Loucy (cell line): ENCODE data around the gene MC2R.

Experiments used
- H2AFZ ChIP-seq: fragments of 200-600 bp; sonication (generic); 2 replicates; pipeline ENCODE4 v1.6.0; 2016; ENCODE audit warnings: antibody characterized with exemption, mild to moderate bottlenecking, low read length, moderate library complexity
- H3F3A ChIP-seq: fragments of 200-600 bp; 2 replicates; pipeline ENCODE4 v1.6.0; 2016; ENCODE audit warnings: antibody characterized with exemption, low read depth, mild to moderate bottlenecking
- H3K27me3 ChIP-seq: fragments of 200-600 bp; sonication (generic); 2 replicates; pipeline ENCODE4 v1.6.1; 2014; ENCODE audit warnings: low read length, mild to moderate bottlenecking; ENCODE audit not compliant: insufficient read depth, poor library complexity, severe bottlenecking
- H3K36me3 ChIP-seq: fragments of 200-600 bp; sonication (generic); 2 replicates; pipeline ENCODE4 v1.6.1; 2016; ENCODE audit warnings: low read length; ENCODE audit not compliant: insufficient read depth
- H3K4me1 ChIP-seq: fragments of 200-600 bp; sonication (generic); 2 replicates; pipeline ENCODE4 v1.5.1; 2014; ENCODE audit warnings: low read length, mild to moderate bottlenecking; ENCODE audit not compliant: insufficient read depth, poor library complexity, severe bottlenecking
- H3K4me2 ChIP-seq: fragments of 200-600 bp; sonication (generic); 2 replicates; pipeline ENCODE4 v1.6.0; 2014; ENCODE audit warnings: antibody characterized with exemption, low read length, low read depth, mild to moderate bottlenecking; ENCODE audit not compliant: poor library complexity, severe bottlenecking
- H3K4me3 ChIP-seq: fragments of 200-600 bp; sonication (generic); 2 replicates; pipeline ENCODE4 v1.5.1; 2014; ENCODE audit warnings: low read length, mild to moderate bottlenecking, mixed read lengths; ENCODE audit not compliant: poor library complexity, severe bottlenecking
- H3K79me2 ChIP-seq: fragments of 200-600 bp; sonication (generic); 2 replicates; pipeline ENCODE4 v1.6.1; 2014; ENCODE audit warnings: low read length; ENCODE audit not compliant: insufficient read depth
- H3K9ac ChIP-seq: fragments of 200-600 bp; sonication (generic); 2 replicates; pipeline ENCODE4 v1.6.0; 2014; ENCODE audit warnings: mild to moderate bottlenecking, low read depth, low read length, moderate library complexity; ENCODE audit not compliant: poor library complexity, severe bottlenecking
- H3K9me2 ChIP-seq: fragments of 200-600 bp; sonication (generic); replicated peaks from 2 replicates; pipeline ENCODE4 v1.6.1; 2016; ENCODE audit warnings: low read depth, low read length, mixed read lengths
- H3K9me3 ChIP-seq: fragments of 200-600 bp; sonication (generic); 2 replicates; pipeline ENCODE4 v1.6.1; 2014; ENCODE audit warnings: mild to moderate bottlenecking, antibody characterized with exemption, low read length, low read depth; ENCODE audit not compliant: insufficient read depth
- H4K20me1 ChIP-seq: fragments of 200-600 bp; sonication (generic); 2 replicates; pipeline ENCODE4 v1.6.0; 2014; ENCODE audit warnings: antibody characterized with exemption, low read length, mild to moderate bottlenecking; ENCODE audit not compliant: insufficient read depth, poor library complexity, severe bottlenecking
- EZH2phosphoT487 ChIP-seq: fragments of 200-600 bp; IDR thresholded peaks from 2 replicates; pipeline ENCODE4 v1.6.1; 2018; ENCODE audit warnings: antibody characterized with exemption, mild to moderate bottlenecking, moderate library complexity, borderline replicate concordance
- TF ChIP-seq, protein P1 (sequence below): fragments of 200-600 bp; sonication (generic); conservative IDR thresholded peaks from 2 replicates; pipeline ENCODE4 v1.5.1; 2014; ENCODE audit warnings: mild to moderate bottlenecking, antibody characterized with exemption, low read length

Gene MC2R

DNA sequence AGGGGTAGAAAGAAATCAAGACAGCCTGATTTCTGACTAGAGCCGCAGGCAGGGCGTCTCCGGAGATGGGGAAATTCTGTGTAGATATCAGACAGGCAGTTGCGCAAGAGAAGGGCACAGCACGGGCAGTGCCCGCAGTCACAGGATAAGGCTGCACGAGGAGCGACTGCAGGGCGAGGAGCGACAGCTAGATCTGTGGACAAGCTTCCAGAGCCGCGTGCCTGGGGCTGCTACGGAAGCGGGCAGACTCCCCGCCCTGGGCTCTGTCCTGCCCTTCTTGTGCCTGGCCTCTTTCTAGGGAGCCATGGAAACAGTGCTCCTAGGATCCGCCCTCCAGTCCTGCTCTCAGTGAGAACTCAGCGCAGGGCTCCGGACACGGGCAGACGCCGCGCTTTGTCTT, 78.8 kb downstream of the MC2R start:
- Histone ChIP-seq H3K9ac (no peak overlapping the region), H3K36me3 (no peaks in the 10 kb centered on the region), H3K4me2 (no peak overlapping the region), H3K79me2 (no peaks in the 10 kb centered on the region), H3K4me3 (no peak overlapping the region), H4K20me1 (no peaks in the 10 kb centered on the region), H2AFZ (no peak overlapping the region), H3K27me3 (peaks cover 10% of the 10 kb centered on the region), H3K9me3 (no peaks in the 10 kb centered on the region), H3F3A (no peaks in the 10 kb centered on the region), H3K4me1 (no peaks in the 10 kb centered on the region), H3K9me2 (no peaks in the 10 kb centered on the region)
- TF ChIP-seq, protein P1, sequence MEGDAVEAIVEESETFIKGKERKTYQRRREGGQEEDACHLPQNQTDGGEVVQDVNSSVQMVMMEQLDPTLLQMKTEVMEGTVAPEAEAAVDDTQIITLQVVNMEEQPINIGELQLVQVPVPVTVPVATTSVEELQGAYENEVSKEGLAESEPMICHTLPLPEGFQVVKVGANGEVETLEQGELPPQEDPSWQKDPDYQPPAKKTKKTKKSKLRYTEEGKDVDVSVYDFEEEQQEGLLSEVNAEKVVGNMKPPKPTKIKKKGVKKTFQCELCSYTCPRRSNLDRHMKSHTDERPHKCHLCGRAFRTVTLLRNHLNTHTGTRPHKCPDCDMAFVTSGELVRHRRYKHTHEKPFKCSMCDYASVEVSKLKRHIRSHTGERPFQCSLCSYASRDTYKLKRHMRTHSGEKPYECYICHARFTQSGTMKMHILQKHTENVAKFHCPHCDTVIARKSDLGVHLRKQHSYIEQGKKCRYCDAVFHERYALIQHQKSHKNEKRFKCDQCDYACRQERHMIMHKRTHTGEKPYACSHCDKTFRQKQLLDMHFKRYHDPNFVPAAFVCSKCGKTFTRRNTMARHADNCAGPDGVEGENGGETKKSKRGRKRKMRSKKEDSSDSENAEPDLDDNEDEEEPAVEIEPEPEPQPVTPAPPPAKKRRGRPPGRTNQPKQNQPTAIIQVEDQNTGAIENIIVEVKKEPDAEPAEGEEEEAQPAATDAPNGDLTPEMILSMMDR: no peak

DNA sequence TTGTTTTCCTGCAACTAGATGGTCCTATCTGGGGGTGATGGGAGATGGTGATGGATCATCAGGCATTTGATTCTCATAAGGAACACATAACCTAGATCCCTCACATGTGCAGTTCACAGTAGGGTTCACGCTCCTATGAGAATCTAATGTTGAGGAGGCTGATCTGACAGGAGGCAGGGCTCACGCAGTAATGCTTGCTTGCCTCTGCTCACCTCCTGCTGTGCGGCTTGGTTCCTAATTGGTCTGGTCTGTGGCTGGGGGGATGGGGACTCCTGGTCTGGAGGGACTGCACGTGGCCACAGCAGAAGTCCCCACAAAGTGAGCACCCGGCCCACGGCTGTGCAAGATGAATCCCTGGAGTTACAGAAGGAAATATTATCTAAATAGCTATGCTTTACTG, 80.1 kb downstream of the MC2R start:
- Histone ChIP-seq H3K36me3 (no peaks in the 10 kb centered on the region), H3K4me1 (no peaks in the 10 kb centered on the region), H3F3A (no peaks in the 10 kb centered on the region), H3K9ac (no peak overlapping the region), H3K27me3 (peaks cover 10% of the 10 kb centered on the region), H3K9me2 (no peaks in the 10 kb centered on the region), H4K20me1 (no peaks in the 10 kb centered on the region), H3K9me3 (no peaks in the 10 kb centered on the region), H2AFZ (no peak overlapping the region), H3K79me2 (no peaks in the 10 kb centered on the region), H3K4me2 (no peak overlapping the region), H3K4me3 (no peak overlapping the region)
- TF ChIP-seq, protein P1: no peak
- TF ChIP-seq EZH2phosphoT487: no peak

DNA sequence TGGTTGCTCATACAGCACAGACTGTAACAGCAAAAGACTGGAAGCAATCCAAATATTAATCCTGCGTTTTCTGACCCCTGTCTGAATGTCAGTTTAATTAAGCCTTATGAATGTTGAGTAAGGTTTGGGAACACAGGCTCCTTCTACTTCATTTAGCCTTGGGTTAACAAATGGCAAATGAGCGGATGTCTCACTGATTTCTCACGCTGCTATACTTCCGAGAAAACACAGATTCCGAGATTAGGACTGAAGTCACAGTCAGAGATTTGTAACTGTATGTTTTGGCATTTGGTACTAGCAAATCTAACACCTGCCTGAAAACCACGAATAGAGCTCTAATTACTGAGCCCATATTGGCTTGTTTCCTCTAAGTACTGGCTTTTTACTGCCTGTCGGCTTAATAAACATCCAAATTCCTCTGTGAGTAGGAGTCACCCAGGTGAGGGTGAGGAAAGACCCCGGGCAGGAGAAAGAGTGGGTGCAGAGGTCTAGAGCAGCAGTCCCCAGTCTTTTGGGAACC, 80.8 kb downstream of the MC2R start:
- no peaks in the 10 kb centered on the region for H3K36me3 ChIP-seq
- H3K4me3 ChIP-seq: no peak overlapping the region
- H4K20me1 ChIP-seq: no peaks in the 10 kb centered on the region
- peaks cover 10% of the 10 kb centered on the region for H3K27me3 ChIP-seq
- H3K79me2 ChIP-seq: no peaks in the 10 kb centered on the region
- H3K9ac ChIP-seq: no peak overlapping the region
- H3K9me3 ChIP-seq: no peaks in the 10 kb centered on the region
- TF ChIP-seq, protein P1: no peak
- no peak for TF ChIP-seq EZH2phosphoT487
- H3K4me2 ChIP-seq: no peak overlapping the region
- H3K4me1 ChIP-seq: no peaks in the 10 kb centered on the region
- H3K9me2 ChIP-seq: no peaks in the 10 kb centered on the region
- H2AFZ ChIP-seq: no peak overlapping the region
- H3F3A ChIP-seq: no peaks in the 10 kb centered on the region
